ENCODE data around the gene TRPM2. TPM values are rescaled to one million over a fixed set of nuclear protein-coding genes. Genes with fewer than 3 reads are reported as not detected.
"Not testable (repeated sequence)": the region's sequence is repeated elsewhere in the genome, so short reads cannot be mapped to it uniquely, and the experiment has no call there.

TRPM2 gene
- total and polyA plus RNA-seq, 2 donors (not counting 1 experiment from before 2014, with no cell fraction given): not detected

DNA sequence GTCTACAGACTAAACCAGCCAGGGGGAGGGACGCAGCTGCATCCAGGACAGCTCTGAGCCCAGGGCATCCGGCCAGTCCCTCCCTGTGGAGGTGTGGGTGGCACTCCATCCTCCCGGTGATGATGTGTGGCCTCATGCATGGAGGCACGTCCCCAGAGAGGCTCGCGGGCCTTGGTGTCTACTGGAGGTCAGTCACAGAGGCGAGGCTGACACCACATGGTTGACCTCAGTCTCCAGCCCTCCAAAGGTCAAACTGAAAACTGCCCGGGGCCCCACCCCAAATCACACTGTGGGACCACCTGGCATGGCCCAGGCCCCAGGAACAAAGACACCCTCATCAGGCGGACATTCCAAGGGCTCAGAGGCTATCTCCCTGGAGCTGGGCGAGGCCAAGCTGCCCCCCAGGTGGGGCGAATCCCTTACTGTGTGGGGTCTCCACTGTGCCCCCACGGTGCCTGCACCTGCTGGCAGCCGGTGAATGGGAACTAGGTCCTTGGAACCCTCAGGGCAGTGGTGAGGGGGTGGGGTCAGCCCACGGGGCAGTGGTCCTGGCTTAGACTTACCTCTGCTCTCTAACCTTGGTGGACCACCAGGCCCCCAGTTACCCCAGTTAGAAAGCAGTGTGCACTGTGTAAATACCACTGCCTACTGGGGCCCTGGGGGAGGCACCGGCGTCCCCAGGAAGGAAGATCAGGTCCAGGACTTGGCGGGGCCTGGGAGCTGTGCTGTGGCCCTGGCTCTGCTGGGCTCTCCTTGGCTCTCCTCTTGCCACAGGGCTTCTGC, 49.1 kb downstream of the TRPM2 start:
- Histone ChIP-seq H3K4me3 (replicated peaks in 1 of 4; ENCODE audit: control extremely low read depth in 1 of 4, insufficient read depth in 1 of 4, low read depth in 3 of 4, low read length in 4 of 4) (no peak overlapping the region), H3K27me3 (ENCODE audit: control insufficient read depth, insufficient read depth, low read length) (no peaks in the 10 kb centered on the region), H4K20me1 (ENCODE audit: control insufficient read depth, extremely low read depth, insufficient read depth, low read length) (no peaks in the 10 kb centered on the region), H3K4me2 (ENCODE audit: extremely low read depth, insufficient read depth, low read length) (no peak overlapping the region), H3K4me1 (ENCODE audit: control insufficient read depth, extremely low read depth, insufficient read depth, low read length) (no peaks in the 10 kb centered on the region), H3K9me3 (ENCODE audit: control insufficient read depth, insufficient read depth, low read depth, low read length) (peaks cover 10% of the 10 kb centered on the region), H3K79me2 (ENCODE audit: control insufficient read depth, insufficient read depth, low read length) (no peaks in the 10 kb centered on the region), H2AFZ (ENCODE audit: low read length) (no peak overlapping the region), H3K36me3 (ENCODE audit: control insufficient read depth, insufficient read depth, low read length) (no peaks in the 10 kb centered on the region), H3K27ac (ENCODE audit: insufficient read depth, low read length) (no peak overlapping the region), H3K9ac (ENCODE audit: insufficient read depth, low read length) (no peak overlapping the region)
- TF ChIP-seq EZH2 (IDR thresholded peaks at IDR 0.05; ENCODE audit: low read length, missing control alignments): no peak
- TF ChIP-seq CTCF (conservative IDR thresholded peaks at IDR 0.05 in 1 of 2, IDR thresholded peaks at IDR 0.05 in 1 of 2; ENCODE audit: low read depth in 1 of 2, low read length in 2 of 2): no peak
- no peak for DNase-seq (ENCODE audit: low read depth in 2 of 2)

DNA sequence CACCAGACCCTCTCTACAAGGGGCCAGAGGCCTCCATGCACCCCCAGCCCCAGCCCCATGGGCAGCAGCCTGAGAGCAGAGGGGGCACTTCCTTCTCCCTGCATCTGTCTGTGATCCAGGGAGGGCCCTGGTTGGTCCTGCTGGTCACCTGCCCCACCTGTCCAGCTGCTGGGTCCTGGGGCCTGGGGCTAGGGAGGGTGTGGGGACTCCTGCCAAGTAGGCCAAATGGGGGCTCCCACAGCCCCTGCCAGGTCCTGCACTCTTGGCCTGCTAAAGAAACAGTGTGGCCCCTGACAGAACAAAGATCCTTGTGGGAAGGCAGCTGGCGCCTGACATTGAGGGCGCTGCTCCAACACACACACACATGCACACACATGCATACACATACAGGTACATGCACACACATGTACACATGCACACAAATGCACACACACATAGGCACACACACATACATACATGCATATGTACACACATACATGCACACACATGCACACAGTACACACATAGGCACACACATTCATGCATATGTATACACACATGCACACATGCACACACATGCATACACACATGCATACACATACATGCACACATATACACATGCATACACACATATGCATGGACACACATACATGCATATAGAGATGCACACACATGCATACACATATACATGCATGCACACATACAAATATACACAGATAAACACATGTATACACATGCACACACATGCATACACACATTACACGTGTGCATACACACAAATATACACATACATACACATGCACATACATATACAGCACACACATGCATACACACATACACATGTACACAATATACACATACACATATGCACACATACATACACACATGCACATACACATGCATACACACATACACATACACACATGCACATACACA, 49.9 kb downstream of the TRPM2 start:
- Histone ChIP-seq H4K20me1 (ENCODE audit: control insufficient read depth, extremely low read depth, insufficient read depth, low read length) (no peaks in the 10 kb centered on the region), H3K9ac (ENCODE audit: insufficient read depth, low read length) (no peak overlapping the region), H3K36me3 (ENCODE audit: control insufficient read depth, insufficient read depth, low read length) (no peaks in the 10 kb centered on the region), H3K79me2 (ENCODE audit: control insufficient read depth, insufficient read depth, low read length) (no peaks in the 10 kb centered on the region), H2AFZ (ENCODE audit: low read length) (no peak overlapping the region), H3K27me3 (ENCODE audit: control insufficient read depth, insufficient read depth, low read length) (no peaks in the 10 kb centered on the region), H3K4me2 (ENCODE audit: extremely low read depth, insufficient read depth, low read length) (no peak overlapping the region), H3K27ac (ENCODE audit: insufficient read depth, low read length) (no peak overlapping the region), H3K4me1 (ENCODE audit: control insufficient read depth, extremely low read depth, insufficient read depth, low read length) (no peaks in the 10 kb centered on the region), H3K4me3 (replicated peaks in 1 of 4; ENCODE audit: control extremely low read depth in 1 of 4, insufficient read depth in 1 of 4, low read depth in 3 of 4, low read length in 4 of 4) (no peak overlapping the region), H3K9me3 (ENCODE audit: control insufficient read depth, insufficient read depth, low read depth, low read length) (peaks cover 10% of the 10 kb centered on the region)
- TF ChIP-seq CTCF (conservative IDR thresholded peaks at IDR 0.05 in 1 of 2, IDR thresholded peaks at IDR 0.05 in 1 of 2; ENCODE audit: low read depth in 1 of 2, low read length in 2 of 2) (no peak), EZH2 (IDR thresholded peaks at IDR 0.05; ENCODE audit: low read length, missing control alignments) (no peak)
- no peak for DNase-seq (ENCODE audit: low read depth in 2 of 2)

DNA sequence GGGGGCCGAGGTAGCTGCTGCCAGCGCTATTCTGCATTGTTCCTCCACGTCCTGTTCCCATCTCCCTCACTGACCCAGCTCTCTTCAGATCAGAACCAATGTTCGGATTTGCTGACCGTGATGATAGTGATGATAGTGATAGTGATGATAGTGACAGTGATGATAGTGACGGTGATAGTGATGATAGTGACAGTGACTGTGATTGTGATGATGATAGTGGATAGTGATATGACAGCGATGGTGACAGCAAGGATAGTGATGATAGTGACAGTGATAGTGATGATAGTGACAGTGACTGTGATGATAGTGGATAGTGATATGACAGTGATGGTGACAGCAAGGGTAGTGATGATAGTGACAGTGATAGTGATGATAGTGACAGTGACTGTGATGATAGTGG, 51.1 kb downstream of the TRPM2 start:
- H3K4me3 ChIP-seq (replicated peaks in 1 of 4; ENCODE audit: control extremely low read depth in 1 of 4, insufficient read depth in 1 of 4, low read depth in 3 of 4, low read length in 4 of 4); H3K79me2 ChIP-seq (ENCODE audit: control insufficient read depth, insufficient read depth, low read length); H3K4me1 ChIP-seq (ENCODE audit: control insufficient read depth, extremely low read depth, insufficient read depth, low read length); H3K27me3 ChIP-seq (ENCODE audit: control insufficient read depth, insufficient read depth, low read length); H3K9ac ChIP-seq (ENCODE audit: insufficient read depth, low read length); H3K9me3 ChIP-seq (ENCODE audit: control insufficient read depth, insufficient read depth, low read depth, low read length); H2AFZ ChIP-seq (ENCODE audit: low read length); H3K27ac ChIP-seq (ENCODE audit: insufficient read depth, low read length); H4K20me1 ChIP-seq (ENCODE audit: control insufficient read depth, extremely low read depth, insufficient read depth, low read length); H3K36me3 ChIP-seq (ENCODE audit: control insufficient read depth, insufficient read depth, low read length); DNase-seq (ENCODE audit: low read depth in 2 of 2); H3K4me2 ChIP-seq (ENCODE audit: extremely low read depth, insufficient read depth, low read length): not testable (repeated sequence)
